Measurements from ENCODE around the gene SLC4A4.

DNA sequence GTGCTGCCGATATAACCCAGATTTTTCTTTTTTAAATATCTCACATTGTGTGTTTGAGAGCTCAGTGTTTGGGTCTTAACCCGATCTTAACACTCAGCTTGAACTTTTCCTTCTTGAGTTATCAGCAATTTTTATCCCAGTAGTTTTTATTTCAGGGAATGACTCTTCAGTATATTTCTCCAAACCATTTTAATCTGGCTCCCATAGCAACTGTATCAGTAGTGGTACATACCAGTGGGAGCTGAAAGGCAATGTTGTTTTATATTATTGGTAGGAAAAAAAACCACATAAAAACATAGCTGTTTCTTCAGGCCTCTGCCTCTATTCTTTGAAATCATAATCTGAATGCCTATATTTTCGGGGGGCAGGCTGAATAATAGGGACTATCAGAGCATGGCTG is 111.1 kb downstream of the SLC4A4 start:
- TF ChIP-seq POLR2A (IDR thresholded peaks at IDR 0.05) = no peak
- TF ChIP-seq, protein P1, sequence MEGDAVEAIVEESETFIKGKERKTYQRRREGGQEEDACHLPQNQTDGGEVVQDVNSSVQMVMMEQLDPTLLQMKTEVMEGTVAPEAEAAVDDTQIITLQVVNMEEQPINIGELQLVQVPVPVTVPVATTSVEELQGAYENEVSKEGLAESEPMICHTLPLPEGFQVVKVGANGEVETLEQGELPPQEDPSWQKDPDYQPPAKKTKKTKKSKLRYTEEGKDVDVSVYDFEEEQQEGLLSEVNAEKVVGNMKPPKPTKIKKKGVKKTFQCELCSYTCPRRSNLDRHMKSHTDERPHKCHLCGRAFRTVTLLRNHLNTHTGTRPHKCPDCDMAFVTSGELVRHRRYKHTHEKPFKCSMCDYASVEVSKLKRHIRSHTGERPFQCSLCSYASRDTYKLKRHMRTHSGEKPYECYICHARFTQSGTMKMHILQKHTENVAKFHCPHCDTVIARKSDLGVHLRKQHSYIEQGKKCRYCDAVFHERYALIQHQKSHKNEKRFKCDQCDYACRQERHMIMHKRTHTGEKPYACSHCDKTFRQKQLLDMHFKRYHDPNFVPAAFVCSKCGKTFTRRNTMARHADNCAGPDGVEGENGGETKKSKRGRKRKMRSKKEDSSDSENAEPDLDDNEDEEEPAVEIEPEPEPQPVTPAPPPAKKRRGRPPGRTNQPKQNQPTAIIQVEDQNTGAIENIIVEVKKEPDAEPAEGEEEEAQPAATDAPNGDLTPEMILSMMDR (IDR thresholded peaks at IDR 0.05 in 4 of 5, conservative IDR thresholded peaks at IDR 0.05 in 1 of 5) = no peak

All from gastrocnemius medialis (tissue), 4 donors.